Lower leg skin (tissue), 4 donors: ENCODE measurements around the gene SAFB. TPM values are rescaled to one million over a fixed set of nuclear protein-coding genes. Genes with fewer than 3 reads are reported as not detected.

Experiments
- DNase-seq, 2 donors: peaks; one replicate each; pipeline ENCODE4 v3.0.0-alpha.2; 2019; ENCODE audit warnings: low spot score in 2 of 2
- H3K4me3 ChIP-seq: fragments of 200-600 bp; sonication (generic); 2 replicates; pipeline ENCODE4 v1.5.1; 2017; ENCODE audit warnings: mild to moderate bottlenecking, low read depth; ENCODE audit not compliant: poor library complexity, severe bottlenecking
- POLR2A ChIP-seq, 2 donors: fragments of 450-650 bp; IDR thresholded peaks; one replicate each; pipeline ENCODE4 v1.6.1; 2016 to 2017; ENCODE audit warnings: antibody characterized with exemption in 2 of 2, mild to moderate bottlenecking in 1 of 2, moderate library complexity in 1 of 2
- WGBS, 2 donors: methylation state at CpG; one replicate each; pipeline ENCODE4 v1.1.5; 2018; 5-methylcytosine and 5-hydroxymethylcytosine counted together
- intact Hi-C: fragments of 100-400 bp; cut with DNase I; formaldehyde crosslinking; loops from one replicate; pipeline ENCODE4 v1.15.0; 2023; ENCODE audit warnings: low total_unique reads
- total RNA-seq, 4 donors: library from RNA; depleted of rRNA; stranded (reverse); fragments of >200 nt; gene quantifications; one replicate each; pipeline ENCODE4 v1.1.0, GENCODE V29; 2016
- TF ChIP-seq, protein P1 (sequence below), 3 donors: fragments of 450-650 bp; IDR thresholded peaks; one replicate each; pipeline ENCODE4 v1.5.1; 2016; ENCODE audit warnings: antibody characterized with exemption in 3 of 3, mild to moderate bottlenecking in 3 of 3, moderate library complexity in 2 of 3

Gene SAFB
- total RNA-seq, 4 donors from 2014 or later, result 41.6 to 136 (median 80.4) TPM

DNA sequence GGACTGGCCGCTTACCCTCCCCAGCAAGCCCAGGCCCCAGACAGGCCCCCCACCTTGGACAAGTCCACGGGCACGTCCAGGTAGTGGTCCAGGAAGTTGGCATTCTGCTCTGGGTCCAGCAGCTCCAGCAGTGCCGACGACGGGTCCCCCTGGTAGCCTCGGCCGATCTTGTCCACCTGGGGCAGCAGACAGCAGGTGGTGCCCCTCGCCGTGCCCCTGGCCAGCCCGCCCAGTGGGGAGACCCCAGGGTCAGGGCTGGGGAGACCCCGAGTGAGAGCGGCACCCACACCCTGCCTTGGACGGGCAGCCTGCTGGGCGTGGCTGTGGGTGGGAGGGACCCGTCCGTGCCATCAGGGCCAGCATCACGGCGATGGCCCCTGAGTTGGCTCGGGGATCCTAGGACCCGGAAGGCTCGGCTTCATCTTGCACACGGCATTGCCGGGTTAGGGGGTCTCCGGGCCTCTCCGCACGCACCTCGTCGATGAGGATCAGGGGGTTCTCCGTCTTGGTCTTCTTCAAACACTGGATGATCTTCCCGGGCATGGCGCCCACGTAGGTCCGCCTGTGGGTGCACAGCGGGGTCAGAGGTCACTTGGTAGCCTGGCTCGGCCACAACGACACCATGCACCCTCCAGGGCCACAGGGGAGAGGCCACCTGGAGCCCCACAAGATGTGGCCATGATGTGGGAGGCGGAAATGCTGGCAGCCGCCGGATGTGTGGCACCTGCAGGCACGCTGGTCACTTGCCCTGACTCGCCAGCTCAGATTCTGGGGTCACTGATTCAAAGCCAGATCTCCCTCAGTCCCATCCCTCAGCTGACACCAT lies 73.5 kb downstream of the SAFB start:
- H3K4me3 ChIP-seq, result no peak overlapping the region
- 85 to 90% methylated on average over 29 to 37 of the region's 42 CpGs for WGBS, 2 donors
- TF ChIP-seq, protein P1, sequence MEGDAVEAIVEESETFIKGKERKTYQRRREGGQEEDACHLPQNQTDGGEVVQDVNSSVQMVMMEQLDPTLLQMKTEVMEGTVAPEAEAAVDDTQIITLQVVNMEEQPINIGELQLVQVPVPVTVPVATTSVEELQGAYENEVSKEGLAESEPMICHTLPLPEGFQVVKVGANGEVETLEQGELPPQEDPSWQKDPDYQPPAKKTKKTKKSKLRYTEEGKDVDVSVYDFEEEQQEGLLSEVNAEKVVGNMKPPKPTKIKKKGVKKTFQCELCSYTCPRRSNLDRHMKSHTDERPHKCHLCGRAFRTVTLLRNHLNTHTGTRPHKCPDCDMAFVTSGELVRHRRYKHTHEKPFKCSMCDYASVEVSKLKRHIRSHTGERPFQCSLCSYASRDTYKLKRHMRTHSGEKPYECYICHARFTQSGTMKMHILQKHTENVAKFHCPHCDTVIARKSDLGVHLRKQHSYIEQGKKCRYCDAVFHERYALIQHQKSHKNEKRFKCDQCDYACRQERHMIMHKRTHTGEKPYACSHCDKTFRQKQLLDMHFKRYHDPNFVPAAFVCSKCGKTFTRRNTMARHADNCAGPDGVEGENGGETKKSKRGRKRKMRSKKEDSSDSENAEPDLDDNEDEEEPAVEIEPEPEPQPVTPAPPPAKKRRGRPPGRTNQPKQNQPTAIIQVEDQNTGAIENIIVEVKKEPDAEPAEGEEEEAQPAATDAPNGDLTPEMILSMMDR (IDR thresholded peaks at IDR 0.05), result no peak
- TF ChIP-seq POLR2A (IDR thresholded peaks at IDR 0.05), result no peak
- DNase-seq, result peak in 1 of 2 donors; percentile 81
- intact Hi-C loops, result no loop called here

DNA sequence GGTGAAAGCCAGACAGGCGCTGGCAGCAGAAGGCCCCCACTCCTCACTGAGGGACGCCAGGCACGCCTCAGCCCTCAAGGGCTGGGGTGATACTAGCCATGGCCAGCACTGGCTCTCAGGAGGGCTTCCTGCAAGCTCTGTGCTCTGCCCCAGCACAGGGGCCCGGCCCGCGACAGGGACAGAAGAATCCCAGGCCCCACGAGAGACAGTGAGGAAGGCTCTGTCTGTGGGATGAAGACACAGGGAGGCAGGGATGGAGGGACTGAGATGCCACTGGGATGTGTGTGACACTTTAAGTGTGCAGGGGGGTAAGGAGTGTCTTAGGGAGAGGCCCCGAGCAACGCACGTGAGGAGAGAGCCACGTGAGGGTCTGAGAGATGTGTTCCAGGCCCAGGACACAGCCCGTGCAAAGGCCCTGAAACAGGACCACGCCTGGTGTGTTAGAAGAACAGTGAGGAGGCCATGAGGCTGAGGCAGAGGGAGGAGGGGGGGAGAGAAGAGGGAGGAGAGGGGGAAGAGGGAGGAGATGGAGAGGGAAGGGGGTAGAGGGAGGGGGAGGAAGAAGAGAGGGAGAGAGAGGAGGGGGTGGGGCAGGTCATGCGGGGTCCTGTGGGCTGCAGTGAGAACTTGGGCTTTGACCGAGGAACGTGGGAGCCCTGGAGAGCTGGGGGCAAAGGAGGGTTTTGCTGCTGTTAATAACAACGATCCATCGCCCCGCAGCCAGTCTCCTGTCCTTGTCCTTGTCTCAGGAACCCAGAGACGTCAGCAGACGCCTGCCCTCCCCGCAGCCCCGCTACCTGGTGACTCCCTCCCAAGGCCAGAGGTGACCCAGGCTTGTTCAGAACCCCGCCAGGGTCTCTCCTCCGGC lies 74.4 kb downstream of the SAFB start:
- WGBS, 2 donors, result 76 to 77% methylated on average over 25 of the region's 25 CpGs
- intact Hi-C loops, result no loop called here

DNA sequence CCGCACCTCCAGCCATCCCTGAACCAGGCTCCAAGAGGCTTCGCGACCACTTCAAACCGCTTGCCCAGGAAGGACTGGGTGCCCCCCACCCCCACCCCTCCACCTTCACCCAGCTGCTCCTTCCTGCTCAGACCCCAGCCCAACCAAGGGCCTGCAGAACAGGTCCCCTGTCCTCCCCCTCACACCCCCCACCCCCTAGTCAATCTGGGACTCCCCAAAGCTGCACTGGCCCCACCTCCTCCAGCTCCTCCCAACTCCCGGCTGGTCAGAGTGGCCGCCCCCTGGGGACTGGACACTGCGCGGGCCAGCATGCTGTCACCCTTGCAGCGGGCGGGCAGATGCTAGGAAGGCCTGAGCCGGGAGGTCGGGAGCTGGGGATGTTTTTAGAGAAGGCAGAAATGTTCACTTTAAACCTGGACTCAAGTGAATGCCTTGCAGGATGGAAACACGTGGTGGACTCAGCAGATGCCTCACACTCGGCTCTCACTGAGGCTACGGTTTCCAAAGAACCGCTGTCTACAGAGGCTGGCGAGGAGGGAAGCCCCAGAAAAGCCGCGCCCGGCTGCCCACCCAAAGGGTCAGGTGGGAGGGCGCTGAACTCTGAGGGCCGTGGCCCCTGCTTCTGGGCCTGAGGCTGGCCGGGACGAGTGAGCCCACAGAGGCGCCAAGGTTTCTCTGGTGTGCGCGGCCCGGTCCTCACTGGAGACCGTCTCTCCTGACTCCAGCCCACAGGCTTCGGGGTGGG lies 75.2 kb downstream of the SAFB start:
- no peak overlapping the region for H3K4me3 ChIP-seq
- DNase-seq, result no peak
- intact Hi-C loops, result no loop called here
- TF ChIP-seq, protein P1 (IDR thresholded peaks at IDR 0.05), result no peak
- TF ChIP-seq POLR2A (IDR thresholded peaks at IDR 0.05), result no peak
- WGBS, 2 donors, result 81% methylated on average over 26 to 29 of the region's 30 CpGs

More for the DNA sequence above, 74.4 kb downstream of the SAFB start:
- TF ChIP-seq, protein P1 (IDR thresholded peaks at IDR 0.05), result no peak
- TF ChIP-seq POLR2A (IDR thresholded peaks at IDR 0.05), result no peak
- H3K4me3 ChIP-seq, result no peak overlapping the region
- DNase-seq, result peak in 1 of 2 donors; percentile 82

DNA sequence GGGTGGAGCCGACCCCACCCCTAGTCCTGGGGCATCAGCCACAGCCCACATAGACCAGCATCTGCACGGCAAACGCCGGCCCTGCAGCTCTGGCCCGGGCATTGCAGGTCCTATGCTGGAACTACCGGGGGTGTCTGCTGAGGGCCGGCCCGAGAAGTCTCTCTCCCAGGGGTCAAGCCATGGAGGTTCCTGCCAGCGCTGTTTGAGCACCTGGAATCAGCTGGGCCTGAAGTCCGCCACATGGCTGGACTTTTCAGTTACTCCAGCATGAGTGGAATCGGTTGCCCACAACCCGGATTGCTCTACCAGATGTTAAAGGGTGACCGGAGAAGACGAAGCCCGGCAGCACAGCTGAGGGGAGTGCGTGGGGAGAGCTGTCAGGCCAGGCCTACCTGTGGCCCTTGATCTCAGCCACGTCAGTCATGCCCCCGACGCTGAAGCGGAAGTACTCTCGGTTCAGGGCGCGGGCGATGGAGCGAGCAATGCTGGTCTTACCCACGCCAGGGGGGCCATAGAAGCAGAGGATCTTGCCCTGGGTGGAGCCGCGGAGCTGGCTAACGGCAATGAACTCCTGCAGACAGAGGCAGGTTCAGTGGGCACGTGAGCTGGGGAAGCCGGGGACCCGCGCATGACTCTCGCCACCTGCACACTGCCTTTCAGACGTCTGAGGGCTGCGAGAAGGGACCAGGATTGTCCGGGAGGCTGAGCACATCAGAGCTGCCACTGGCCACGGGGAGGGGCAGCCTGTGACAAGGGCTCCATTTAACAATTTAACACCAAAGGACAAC lies 75.9 kb downstream of the SAFB start:
- TF ChIP-seq, protein P1 (IDR thresholded peaks at IDR 0.05), result no peak
- TF ChIP-seq POLR2A (IDR thresholded peaks at IDR 0.05), result no peak
- 89 to 92% methylated on average over 31 to 37 of the region's 38 CpGs for WGBS, 2 donors
- DNase-seq, result no peak
- H3K4me3 ChIP-seq, result no peak overlapping the region
- intact Hi-C loops, result no loop called here
